HepG2 (cell line): ENCODE results near the gene KATNBL1. TPM values are rescaled to one million over a fixed set of nuclear protein-coding genes. Genes with fewer than 3 reads are reported as not detected.
A peak's percentile ranks its signal among the peaks of the same experiment; 100 is the strongest.

Experiments
- ATAD3A ChIP-seq: sonication (generic); formaldehyde crosslinking; IDR thresholded peaks from 2 replicates; pipeline ENCODE4 v1.4.0; 2020; ENCODE audit warnings: missing genetic modification reagents
- ATM ChIP-seq: fragments of 450-650 bp; IDR thresholded peaks from 2 replicates; pipeline ENCODE4 v1.7.1; 2017; ENCODE audit warnings: mild to moderate bottlenecking, borderline replicate concordance
- EZH2 ChIP-seq: conservative IDR thresholded peaks from 2 replicates; pipeline ENCODE4 v1.6.1; 2012; ENCODE audit warnings: mild to moderate bottlenecking, low read depth, low read length, moderate library complexity
- HMGA1 ChIP-seq: sonication (generic); formaldehyde crosslinking; conservative IDR thresholded peaks from 2 replicates; pipeline ENCODE4 v1.4.0; 2020; ENCODE audit warnings: missing genetic modification reagents
- KAT8 ChIP-seq: IDR thresholded peaks from 2 replicates; pipeline ENCODE4 v1.6.1; 2016; ENCODE audit warnings: missing genetic modification reagents, missing compliant biosample characterization
- RELA ChIP-seq: sonication (generic); formaldehyde crosslinking; IDR thresholded peaks from 2 replicates; pipeline ENCODE4 v1.4.0; 2020; ENCODE audit warnings: missing genetic modification reagents
- TEAD2 ChIP-seq: sonication (generic); formaldehyde crosslinking; IDR thresholded peaks from 2 replicates; pipeline ENCODE4 v1.9.0; 2021; ENCODE audit warnings: missing genetic modification reagents
- ZBTB7B ChIP-seq: sonication (generic); formaldehyde crosslinking; IDR thresholded peaks from 2 replicates; pipeline ENCODE4 v1.4.0; 2020; ENCODE audit warnings: missing genetic modification reagents
- ZFAT ChIP-seq: sonication (generic); formaldehyde crosslinking; conservative IDR thresholded peaks from 2 replicates; pipeline ENCODE4 v1.8.1; 2023; ENCODE audit warnings: missing genetic modification reagents, inconsistent platforms
- ZNF121 ChIP-seq: sonication (generic); formaldehyde crosslinking; IDR thresholded peaks from 2 replicates; pipeline ENCODE4 v1.5.0; 2020; ENCODE audit warnings: mild to moderate bottlenecking, missing genetic modification reagents
- ZNF207 ChIP-seq: fragments of 450-650 bp; IDR thresholded peaks from 2 replicates; pipeline ENCODE4 v1.6.1; 2016; ENCODE audit warnings: antibody characterized with exemption, borderline replicate concordance
- ZNF224 ChIP-seq: sonication (generic); formaldehyde crosslinking; IDR thresholded peaks from 2 replicates; pipeline ENCODE4 v1.5.0; 2020; ENCODE audit warnings: mild to moderate bottlenecking, missing genetic modification reagents
- ZNF331 ChIP-seq: sonication (generic); formaldehyde crosslinking; IDR thresholded peaks from 2 replicates; pipeline ENCODE4 v1.4.0; 2020; ENCODE audit warnings: missing genetic modification reagents
- ZNF432 ChIP-seq: sonication (generic); formaldehyde crosslinking; IDR thresholded peaks from 2 replicates; pipeline ENCODE4 v1.5.0; 2020; ENCODE audit warnings: missing genetic modification reagents, mild to moderate bottlenecking, borderline replicate concordance
- ZNF839 ChIP-seq: sonication (generic); formaldehyde crosslinking; IDR thresholded peaks from 2 replicates; pipeline ENCODE4 v1.4.0; 2020; ENCODE audit warnings: missing genetic modification reagents, mild to moderate bottlenecking, borderline replicate concordance
- polyA plus RNA-seq, 8 experiments: library from polyadenylated mRNA; depleted of rRNA in 3 of 8; stranded (reverse) in 7 of 8; unstranded in 1 of 8; fragments of >200 nt; fragmentation: Illumina TruSeq in 4 of 8; extraction: Trizol in 4 of 8; gene quantifications; 2 replicates each; pipeline versions ENCODE4 v1.2.1 to v1.2.3, GENCODE V29; 2011 to 2016; ENCODE audit warnings: low read depth in 4 of 8, missing spikeins in 1 of 8, mixed read lengths in 1 of 8; ENCODE audit not compliant: insufficient read depth in 1 of 8
- total RNA-seq, 5 experiments: library from RNA; depleted of rRNA; stranded (reverse); fragments of >200 nt; fragmentation: Illumina TruSeq; extraction: Trizol; gene quantifications; 2 replicates each; pipeline ENCODE4 v1.2.3, GENCODE V29; 2016; ENCODE audit warnings: low read depth in 1 of 5
- TF ChIP-seq, protein P1 (sequence below): sonication (generic); formaldehyde crosslinking; IDR thresholded peaks from 2 replicates; pipeline ENCODE4 v1.9.0; 2021; ENCODE audit warnings: missing genetic modification reagents, mild to moderate bottlenecking, borderline replicate concordance
- TF ChIP-seq, protein P2 (sequence below): IDR thresholded peaks from 2 replicates; pipeline ENCODE4 v1.4.0; 2020; ENCODE audit warnings: mild to moderate bottlenecking, missing genetic modification reagents
- TF ChIP-seq, protein P3 (sequence below): sonication (generic); formaldehyde crosslinking; IDR thresholded peaks from 2 replicates; pipeline ENCODE4 v1.4.0; 2020; ENCODE audit warnings: missing genetic modification reagents
- TF ChIP-seq, protein P4 (sequence below): sonication (generic); formaldehyde crosslinking; IDR thresholded peaks from 2 replicates; pipeline ENCODE4 v1.4.0; 2020; ENCODE audit warnings: mild to moderate bottlenecking, missing genetic modification reagents
- TF ChIP-seq, protein P5 (sequence below): sonication (generic); formaldehyde crosslinking; IDR thresholded peaks from 2 replicates; pipeline ENCODE4 v1.4.0; 2020; ENCODE audit warnings: missing genetic modification reagents, mild to moderate bottlenecking, borderline replicate concordance
- TF ChIP-seq, protein P6 (sequence below): sonication (generic); formaldehyde crosslinking; IDR thresholded peaks from 2 replicates; pipeline ENCODE4 v1.9.0; 2022; ENCODE audit warnings: low read depth, missing genetic modification reagents

The KATNBL1 gene
- total and polyA plus RNA-seq, 2 of the 13 experiments (the other 11 are each of a cell fraction or from before 2014, with no cell fraction given), result 23.4 to 42.8 TPM

DNA sequence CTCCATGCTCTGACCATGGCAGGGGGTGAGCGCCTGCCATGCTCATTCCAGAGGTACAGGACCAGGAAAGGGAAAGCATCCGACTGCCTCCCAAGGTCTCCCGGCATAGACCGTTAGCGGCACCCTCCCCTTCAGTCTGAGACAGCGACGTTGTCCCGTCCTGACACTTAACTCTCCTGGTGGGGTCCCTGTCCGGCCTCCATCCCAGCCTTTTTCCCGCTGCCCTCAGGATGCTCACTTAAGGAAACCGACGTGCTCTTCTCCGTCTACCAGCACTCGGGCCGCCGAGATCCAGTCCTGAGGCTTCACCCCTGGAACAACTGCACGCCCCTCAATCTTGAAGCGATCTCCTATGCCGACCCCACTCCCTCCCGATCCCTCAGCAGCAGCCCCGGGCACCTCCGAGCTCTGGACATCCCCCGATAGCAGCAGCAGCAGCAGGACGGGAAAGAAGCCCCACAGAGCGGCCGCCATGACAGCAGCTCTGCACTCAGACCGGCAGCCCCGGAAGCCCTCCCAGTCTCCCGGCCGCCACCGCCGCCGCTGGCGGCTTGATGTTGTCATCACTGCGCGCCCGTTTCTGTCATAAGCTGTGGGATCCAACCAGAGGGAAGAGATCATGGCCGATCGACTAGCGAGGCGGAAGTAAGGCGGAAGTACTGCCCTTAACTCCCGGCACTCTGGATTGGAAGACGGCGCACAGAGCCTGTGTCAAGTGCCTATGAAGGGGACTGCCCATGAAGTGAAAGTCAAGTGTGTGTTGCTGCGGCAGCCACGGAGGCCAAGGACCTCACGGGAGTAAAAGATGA lies 108.3 kb downstream of the KATNBL1 start, which contains the start of the genes EMC7 and PGBD4 (continued):
- TF ChIP-seq, protein P1, sequence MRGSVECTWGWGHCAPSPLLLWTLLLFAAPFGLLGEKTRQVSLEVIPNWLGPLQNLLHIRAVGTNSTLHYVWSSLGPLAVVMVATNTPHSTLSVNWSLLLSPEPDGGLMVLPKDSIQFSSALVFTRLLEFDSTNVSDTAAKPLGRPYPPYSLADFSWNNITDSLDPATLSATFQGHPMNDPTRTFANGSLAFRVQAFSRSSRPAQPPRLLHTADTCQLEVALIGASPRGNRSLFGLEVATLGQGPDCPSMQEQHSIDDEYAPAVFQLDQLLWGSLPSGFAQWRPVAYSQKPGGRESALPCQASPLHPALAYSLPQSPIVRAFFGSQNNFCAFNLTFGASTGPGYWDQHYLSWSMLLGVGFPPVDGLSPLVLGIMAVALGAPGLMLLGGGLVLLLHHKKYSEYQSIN (CRISPR knock-in tag), result no peak
- TF ChIP-seq ZNF432 (no peak), ZNF331 (CRISPR knock-in tag) (peak; percentile 11; the same call in 1 of the 2 replicates), HMGA1 (CRISPR knock-in tag) (no peak), EZH2 (no peak), ZNF207 (no peak), ZNF839 (CRISPR knock-in tag) (peak; percentile 92; the same call in 1 of the 2 replicates), ZNF121 (CRISPR knock-in tag) (no peak), ATM (no peak), RELA (no peak), KAT8 (CRISPR knock-in tag) (peak; percentile 99), ZBTB7B (peak; percentile 43; the same call in 1 of the 2 replicates), ATAD3A (CRISPR knock-in tag) (no peak), ZFAT (no peak), TEAD2 (CRISPR knock-in tag) (no peak), ZNF224 (CRISPR knock-in tag) (no peak)
- TF ChIP-seq, protein P2, sequence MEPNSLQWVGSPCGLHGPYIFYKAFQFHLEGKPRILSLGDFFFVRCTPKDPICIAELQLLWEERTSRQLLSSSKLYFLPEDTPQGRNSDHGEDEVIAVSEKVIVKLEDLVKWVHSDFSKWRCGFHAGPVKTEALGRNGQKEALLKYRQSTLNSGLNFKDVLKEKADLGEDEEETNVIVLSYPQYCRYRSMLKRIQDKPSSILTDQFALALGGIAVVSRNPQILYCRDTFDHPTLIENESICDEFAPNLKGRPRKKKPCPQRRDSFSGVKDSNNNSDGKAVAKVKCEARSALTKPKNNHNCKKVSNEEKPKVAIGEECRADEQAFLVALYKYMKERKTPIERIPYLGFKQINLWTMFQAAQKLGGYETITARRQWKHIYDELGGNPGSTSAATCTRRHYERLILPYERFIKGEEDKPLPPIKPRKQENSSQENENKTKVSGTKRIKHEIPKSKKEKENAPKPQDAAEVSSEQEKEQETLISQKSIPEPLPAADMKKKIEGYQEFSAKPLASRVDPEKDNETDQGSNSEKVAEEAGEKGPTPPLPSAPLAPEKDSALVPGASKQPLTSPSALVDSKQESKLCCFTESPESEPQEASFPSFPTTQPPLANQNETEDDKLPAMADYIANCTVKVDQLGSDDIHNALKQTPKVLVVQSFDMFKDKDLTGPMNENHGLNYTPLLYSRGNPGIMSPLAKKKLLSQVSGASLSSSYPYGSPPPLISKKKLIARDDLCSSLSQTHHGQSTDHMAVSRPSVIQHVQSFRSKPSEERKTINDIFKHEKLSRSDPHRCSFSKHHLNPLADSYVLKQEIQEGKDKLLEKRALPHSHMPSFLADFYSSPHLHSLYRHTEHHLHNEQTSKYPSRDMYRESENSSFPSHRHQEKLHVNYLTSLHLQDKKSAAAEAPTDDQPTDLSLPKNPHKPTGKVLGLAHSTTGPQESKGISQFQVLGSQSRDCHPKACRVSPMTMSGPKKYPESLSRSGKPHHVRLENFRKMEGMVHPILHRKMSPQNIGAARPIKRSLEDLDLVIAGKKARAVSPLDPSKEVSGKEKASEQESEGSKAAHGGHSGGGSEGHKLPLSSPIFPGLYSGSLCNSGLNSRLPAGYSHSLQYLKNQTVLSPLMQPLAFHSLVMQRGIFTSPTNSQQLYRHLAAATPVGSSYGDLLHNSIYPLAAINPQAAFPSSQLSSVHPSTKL (CRISPR knock-in tag), result 0 out of 2 replicates have a peak, but pooled peaks have one; percentile 9
- TF ChIP-seq, protein P3, sequence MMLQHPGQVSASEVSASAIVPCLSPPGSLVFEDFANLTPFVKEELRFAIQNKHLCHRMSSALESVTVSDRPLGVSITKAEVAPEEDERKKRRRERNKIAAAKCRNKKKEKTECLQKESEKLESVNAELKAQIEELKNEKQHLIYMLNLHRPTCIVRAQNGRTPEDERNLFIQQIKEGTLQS (CRISPR knock-in tag), result no peak
- TF ChIP-seq, protein P4, sequence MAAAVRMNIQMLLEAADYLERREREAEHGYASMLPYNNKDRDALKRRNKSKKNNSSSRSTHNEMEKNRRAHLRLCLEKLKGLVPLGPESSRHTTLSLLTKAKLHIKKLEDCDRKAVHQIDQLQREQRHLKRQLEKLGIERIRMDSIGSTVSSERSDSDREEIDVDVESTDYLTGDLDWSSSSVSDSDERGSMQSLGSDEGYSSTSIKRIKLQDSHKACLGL (CRISPR knock-in tag), result 0 out of 2 replicates have a peak, but pooled peaks have one; percentile 25
- TF ChIP-seq, protein P5, sequence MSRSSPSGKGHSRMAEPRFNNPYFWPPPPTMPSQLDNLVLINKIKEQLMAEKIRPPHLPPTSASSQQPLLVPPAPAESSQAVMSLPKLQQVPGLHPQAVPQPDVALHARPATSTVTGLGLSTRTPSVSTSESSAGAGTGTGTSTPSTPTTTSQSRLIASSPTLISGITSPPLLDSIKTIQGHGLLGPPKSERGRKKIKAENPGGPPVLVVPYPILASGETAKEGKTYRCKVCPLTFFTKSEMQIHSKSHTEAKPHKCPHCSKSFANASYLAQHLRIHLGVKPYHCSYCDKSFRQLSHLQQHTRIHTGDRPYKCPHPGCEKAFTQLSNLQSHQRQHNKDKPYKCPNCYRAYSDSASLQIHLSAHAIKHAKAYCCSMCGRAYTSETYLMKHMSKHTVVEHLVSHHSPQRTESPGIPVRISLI (CRISPR knock-in tag), result 0 out of 2 replicates have a peak, but pooled peaks have one; percentile 39
- TF ChIP-seq, protein P6, sequence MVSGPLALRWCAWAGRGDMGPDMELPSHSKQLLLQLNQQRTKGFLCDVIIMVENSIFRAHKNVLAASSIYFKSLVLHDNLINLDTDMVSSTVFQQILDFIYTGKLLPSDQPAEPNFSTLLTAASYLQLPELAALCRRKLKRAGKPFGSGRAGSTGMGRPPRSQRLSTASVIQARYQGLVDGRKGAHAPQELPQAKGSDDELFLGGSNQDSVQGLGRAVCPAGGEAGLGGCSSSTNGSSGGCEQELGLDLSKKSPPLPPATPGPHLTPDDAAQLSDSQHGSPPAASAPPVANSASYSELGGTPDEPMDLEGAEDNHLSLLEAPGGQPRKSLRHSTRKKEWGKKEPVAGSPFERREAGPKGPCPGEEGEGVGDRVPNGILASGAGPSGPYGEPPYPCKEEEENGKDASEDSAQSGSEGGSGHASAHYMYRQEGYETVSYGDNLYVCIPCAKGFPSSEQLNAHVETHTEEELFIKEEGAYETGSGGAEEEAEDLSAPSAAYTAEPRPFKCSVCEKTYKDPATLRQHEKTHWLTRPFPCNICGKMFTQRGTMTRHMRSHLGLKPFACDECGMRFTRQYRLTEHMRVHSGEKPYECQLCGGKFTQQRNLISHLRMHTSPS (CRISPR knock-in tag), result no peak
